NT2/D1 (cell line): ENCODE data around the gene MASP2.
A peak's percentile ranks its signal among the peaks of the same experiment; 100 is the strongest.
"Not testable (repeated sequence)": the region's sequence is repeated elsewhere in the genome, so short reads cannot be mapped to it uniquely, and the experiment has no call there.

Experiments used
- DNase-seq: peaks from one replicate; pipeline ENCODE4 v3.0.0-alpha.2; 2011; ENCODE audit warnings: low read depth, low spot score
- H3K27me3 ChIP-seq: 2 replicates; pipeline ENCODE4 v1.6.0; 2011; ENCODE audit warnings: mild to moderate bottlenecking; ENCODE audit not compliant: insufficient read length, insufficient read depth
- H3K36me3 ChIP-seq: 2 replicates; pipeline ENCODE4 v1.6.1; 2011; ENCODE audit warnings: mild to moderate bottlenecking, low read length, mixed read lengths; ENCODE audit not compliant: insufficient read depth, insufficient read length
- H3K4me1 ChIP-seq: 2 replicates; pipeline ENCODE4 v1.5.1; 2011; ENCODE audit not compliant: insufficient read depth, insufficient read length
- H3K4me3 ChIP-seq: 2 replicates; pipeline ENCODE4 v1.5.1; 2011; ENCODE audit warnings: low read depth; ENCODE audit not compliant: insufficient read length
- H3K9ac ChIP-seq: 2 replicates; pipeline ENCODE4 v1.6.0; 2011; ENCODE audit warnings: low read depth; ENCODE audit not compliant: insufficient read length
- H3K9me3 ChIP-seq: 2 replicates; pipeline ENCODE4 v1.5.1; 2011; ENCODE audit warnings: mild to moderate bottlenecking, low read length; ENCODE audit not compliant: insufficient read depth
- SUZ12 ChIP-seq: IDR thresholded peaks from 2 replicates; pipeline ENCODE4 v1.6.1; 2011; ENCODE audit not compliant: insufficient read length, insufficient read depth; ENCODE audit errors: extremely low read depth
- YY1 ChIP-seq: IDR thresholded peaks from 2 replicates; pipeline ENCODE4 v1.6.1; 2011; ENCODE audit not compliant: insufficient read length, insufficient read depth
- ZNF274 ChIP-seq: IDR thresholded peaks from 2 replicates; pipeline ENCODE4 v1.6.1; 2011; ENCODE audit warnings: mild to moderate bottlenecking, low read depth, low read length

Gene MASP2

DNA sequence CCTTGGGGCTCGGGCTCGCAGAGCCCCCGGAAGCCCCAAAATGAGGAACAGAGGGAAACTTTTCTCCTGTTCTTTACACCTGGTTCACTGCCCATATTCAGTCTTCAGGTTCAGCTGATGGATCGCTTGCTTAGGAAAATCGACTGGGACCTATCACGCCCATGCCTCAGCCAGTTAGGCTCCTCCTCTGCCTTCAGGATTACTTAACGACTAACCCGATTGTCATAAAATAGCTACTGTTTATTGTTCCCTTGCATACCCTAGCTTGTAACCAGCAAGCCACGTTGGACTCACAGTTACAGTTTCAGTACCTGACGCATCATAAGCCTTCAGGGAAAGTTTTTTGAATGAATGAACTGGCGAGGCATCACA is 33.9 kb downstream of the MASP2 start:
- no peak for DNase-seq
- Histone ChIP-seq H3K9ac (peak overlapping the region; percentile 99), H3K4me3 (peak overlapping the region; percentile 95), H3K9me3 (no peaks in the 10 kb centered on the region), H3K27me3 (no peaks in the 10 kb centered on the region), H3K36me3 (peaks cover 45% of the 10 kb centered on the region), H3K4me1 (no peaks in the 10 kb centered on the region)
- no peak for TF ChIP-seq YY1
- TF ChIP-seq ZNF274, result no peak
- no peak for TF ChIP-seq SUZ12

DNA sequence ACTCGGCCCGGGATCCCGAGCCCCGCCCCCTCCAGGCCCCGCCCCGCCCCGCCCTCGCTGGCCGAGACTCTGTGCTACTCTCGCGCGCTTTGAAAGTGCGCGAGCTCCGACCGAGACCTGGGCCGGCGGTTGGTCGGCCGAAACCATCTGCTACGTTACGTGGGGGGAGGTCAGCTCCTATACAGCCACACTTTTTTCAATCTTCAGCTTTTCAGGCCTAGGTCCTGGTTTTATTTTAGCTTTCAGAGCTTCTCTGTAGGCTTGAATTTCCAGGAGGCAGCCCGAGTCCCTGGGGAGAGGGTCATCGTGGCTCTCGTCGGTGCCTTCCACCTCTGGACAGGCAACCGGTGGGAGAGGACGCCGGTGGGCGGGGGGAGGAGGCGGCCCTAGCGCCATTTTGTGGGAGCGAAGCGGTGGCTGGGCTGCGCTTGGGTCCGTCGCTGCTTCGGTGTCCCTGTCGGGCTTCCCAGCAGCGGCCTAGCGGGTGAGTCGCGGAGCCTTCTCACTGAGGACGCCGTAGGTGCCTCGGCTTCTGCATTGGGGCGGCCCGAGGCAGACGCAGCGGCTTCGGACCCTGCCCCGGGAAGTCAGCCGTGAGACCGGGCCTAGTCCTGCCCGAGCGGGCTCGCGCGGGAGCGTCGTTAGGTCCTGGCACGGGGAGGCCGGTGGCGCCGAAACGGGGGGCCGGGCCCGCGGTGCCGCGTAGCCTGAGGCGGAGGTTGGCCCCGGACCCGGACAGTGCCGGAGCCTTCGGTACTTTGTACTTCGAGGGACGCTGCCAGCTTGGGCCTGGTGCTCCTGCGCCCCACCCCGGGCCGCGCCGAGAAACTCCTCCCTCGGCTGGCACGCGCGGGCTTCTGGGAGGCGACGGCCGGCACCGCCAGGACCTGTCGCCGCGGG is 34.5 kb downstream of the MASP2 start, which contains the start of gene TARDBP:
TSS of gene TARDBP (plus strand) at position 395 of the 900 bp plus-strand sequence. CDS start 1,074 bp downstream, outside the sequence.
- Histone ChIP-seq H3K4me1 (no peaks in the 10 kb centered on the region), H3K36me3 (peaks cover 42% of the 10 kb centered on the region), H3K9ac (peak within 1 kb of the TSS; percentile 99), H3K4me3 (peak within 1 kb of the TSS; percentile 95), H3K27me3 (no peaks in the 10 kb centered on the region), H3K9me3 (no peaks in the 10 kb centered on the region)
- TF ChIP-seq SUZ12 (no peak), YY1 (peak; percentile 73)
- DNase-seq, result peak; percentile 73

DNA sequence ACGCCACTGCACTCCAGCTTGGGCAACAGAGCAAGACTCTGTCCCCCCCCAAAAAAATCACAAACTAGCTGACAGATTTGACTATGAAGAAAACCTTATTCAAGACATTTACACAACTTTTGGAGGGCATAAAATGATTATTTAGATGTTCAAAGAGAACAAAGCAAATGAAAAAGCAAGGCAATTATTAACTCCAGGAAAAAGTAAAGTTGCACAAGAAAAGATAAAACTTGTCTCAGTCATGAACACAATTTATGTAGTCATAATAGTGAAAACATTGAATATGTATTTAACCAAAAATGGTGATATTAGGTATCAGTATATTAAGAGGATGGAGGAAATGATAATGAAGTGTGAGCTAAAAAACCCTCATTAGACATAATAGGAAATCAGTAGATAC is 46.5 kb downstream of the MASP2 start:
- Histone ChIP-seq H3K9me3 (peaks cover 12% of the 10 kb centered on the region; the same call in 1 of the 2 replicates), H3K4me1 (no peaks in the 10 kb centered on the region), H3K27me3 (no peaks in the 10 kb centered on the region), H3K4me3 (no peak overlapping the region), H3K36me3 (no peaks in the 10 kb centered on the region), H3K9ac (no peak overlapping the region)
- TF ChIP-seq SUZ12, result no peak
- no peak for TF ChIP-seq YY1
- TF ChIP-seq ZNF274, result no peak
- DNase-seq, result no peak

DNA sequence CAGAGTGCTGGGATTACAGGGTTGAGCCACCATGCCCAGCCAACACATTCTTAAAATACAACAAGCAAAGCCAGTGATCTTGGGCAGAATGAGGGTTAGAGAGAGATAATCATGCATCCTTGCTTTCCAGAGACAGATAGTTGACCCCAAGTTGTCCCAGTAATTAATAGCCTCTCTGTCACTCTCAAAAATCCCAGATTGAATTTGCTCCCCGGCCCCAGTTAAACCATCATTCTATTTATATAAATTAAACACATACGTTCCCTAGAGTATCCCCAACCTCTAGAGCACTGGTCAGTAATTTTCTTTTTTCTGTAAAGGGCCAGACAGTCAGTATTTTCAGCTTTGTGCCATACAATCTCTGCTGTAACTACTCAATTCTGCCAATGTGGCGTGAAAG is 50.9 kb downstream of the MASP2 start:
- TF ChIP-seq SUZ12, result no peak
- TF ChIP-seq YY1, result no peak
- TF ChIP-seq ZNF274, result no peak
- H3K27me3 ChIP-seq, result no peaks in the 10 kb centered on the region
- DNase-seq, result no peak
- H3K36me3 ChIP-seq, result no peaks in the 10 kb centered on the region
- no peaks in the 10 kb centered on the region for H3K4me1 ChIP-seq
- no peak overlapping the region for H3K9ac ChIP-seq
- H3K9me3 ChIP-seq, result peaks cover 12% of the 10 kb centered on the region; the same call in 1 of the 2 replicates
- H3K4me3 ChIP-seq, result no peak overlapping the region

DNA sequence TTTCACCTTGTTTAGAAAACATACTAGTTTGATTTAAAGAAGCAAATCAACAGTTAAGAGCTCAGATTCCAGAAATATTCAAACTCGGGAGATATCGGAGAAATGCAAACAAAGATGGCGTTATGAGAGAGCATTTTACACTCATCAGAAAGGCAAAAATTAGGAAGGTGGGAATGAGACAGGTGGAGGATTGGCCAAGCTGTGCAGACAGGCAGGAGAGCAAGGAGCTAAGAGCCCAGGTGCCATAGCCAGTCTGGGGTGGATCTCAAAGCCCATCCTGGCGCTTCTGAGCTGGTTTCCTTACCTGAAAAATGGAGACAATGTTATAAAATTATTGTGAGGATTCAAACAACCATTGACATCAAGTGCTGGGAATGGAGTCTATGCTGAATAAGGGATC is 54.2 kb downstream of the MASP2 start:
- peaks cover 2% of the 10 kb centered on the region for H3K4me1 ChIP-seq
- H3K9me3 ChIP-seq, result no peaks in the 10 kb centered on the region
- DNase-seq, result no peak
- H3K27me3 ChIP-seq, result no peaks in the 10 kb centered on the region
- no peaks in the 10 kb centered on the region for H3K36me3 ChIP-seq
- H3K9ac ChIP-seq, result no peak overlapping the region
- H3K4me3 ChIP-seq, result no peak overlapping the region
- TF ChIP-seq SUZ12 (no peak), YY1 (no peak), ZNF274 (no peak)

DNA sequence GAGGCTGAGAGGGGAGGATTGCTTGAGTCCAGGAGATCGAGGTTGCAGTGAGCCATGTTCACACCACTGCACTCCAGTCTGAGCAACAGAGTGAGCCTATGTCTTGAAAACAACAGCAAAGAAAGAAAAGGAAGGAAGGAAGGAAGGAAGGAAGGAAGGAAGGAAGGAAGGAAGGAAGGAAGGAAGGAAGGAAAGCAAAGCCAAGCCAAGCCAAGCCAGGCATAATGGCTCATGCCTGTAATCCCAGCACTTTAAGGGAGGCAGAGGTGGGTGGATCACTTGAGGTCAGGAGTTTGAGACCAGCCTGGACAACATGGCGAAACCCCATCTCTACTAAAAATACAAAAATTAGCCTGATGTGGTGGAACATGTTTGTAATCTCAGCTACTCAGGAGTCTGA is 55.0 kb downstream of the MASP2 start:
- H3K9me3 ChIP-seq, DNase-seq, H3K4me3 ChIP-seq: not testable (repeated sequence)

DNA sequence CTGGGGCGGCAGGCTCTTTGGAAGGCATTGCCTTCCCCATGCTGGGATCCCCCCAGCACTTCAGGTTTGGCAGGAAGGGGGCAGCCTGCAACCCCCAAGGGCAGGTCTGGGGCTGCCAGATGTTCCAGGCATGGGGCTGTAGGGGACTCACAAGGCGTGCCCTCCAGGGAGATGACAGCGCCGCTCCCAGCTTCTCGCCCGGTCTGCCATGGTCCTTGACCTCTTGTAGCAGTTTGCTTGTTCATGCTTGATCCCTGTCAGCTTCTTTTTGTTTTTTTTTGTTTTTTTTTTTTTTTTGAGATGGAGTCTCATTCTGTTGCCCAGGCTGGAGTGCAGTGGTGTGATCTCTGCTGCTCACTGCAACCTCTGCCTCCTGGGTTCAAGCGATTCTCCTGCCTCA is 56.2 kb downstream of the MASP2 start:
- H3K9ac ChIP-seq, result no peak overlapping the region
- TF ChIP-seq ZNF274, result no peak
- no peak for TF ChIP-seq YY1
- TF ChIP-seq SUZ12, result no peak
- no peaks in the 10 kb centered on the region for H3K9me3 ChIP-seq
- H3K27me3 ChIP-seq, result no peaks in the 10 kb centered on the region
- H3K4me1 ChIP-seq, result peaks cover 2% of the 10 kb centered on the region
- no peak for DNase-seq
- H3K36me3 ChIP-seq, result no peaks in the 10 kb centered on the region
- no peak overlapping the region for H3K4me3 ChIP-seq

More for the DNA sequence above, 55.0 kb downstream of the MASP2 start:
- H3K27me3 ChIP-seq, H3K36me3 ChIP-seq, H3K9ac ChIP-seq, H3K4me1 ChIP-seq: not testable (repeated sequence)

DNA sequence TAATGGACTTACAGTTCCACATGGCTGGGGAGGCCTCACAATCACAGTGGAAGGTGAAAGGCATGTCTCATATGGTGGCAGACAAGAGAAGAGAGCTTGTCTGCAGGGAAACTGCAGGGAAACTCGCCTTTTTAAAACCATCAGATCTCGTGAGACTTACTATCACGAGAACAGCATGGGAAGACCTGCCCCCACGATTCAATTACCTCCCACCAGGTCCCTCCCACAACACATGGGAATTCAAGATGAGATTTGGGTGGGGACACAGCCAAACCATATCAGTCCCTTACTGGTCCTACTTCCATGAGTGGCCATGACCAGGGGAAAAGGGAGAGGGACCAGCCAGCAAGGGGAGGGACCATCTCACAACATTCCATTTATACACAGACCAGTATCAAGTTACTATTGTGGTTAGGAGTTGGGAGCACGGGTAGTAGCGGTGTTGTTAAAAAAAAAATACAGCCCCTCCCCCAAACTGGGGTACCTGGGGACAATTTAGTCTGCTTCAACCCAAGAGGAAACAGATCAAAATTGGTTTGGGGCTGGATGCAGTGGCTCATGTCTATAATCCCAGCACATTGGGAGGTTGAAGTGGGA is 57.0 kb downstream of the MASP2 start:
- H3K4me3 ChIP-seq, result not testable (repeated sequence)

More for the DNA sequence above, 57.0 kb downstream of the MASP2 start:
- H3K9me3 ChIP-seq, H3K36me3 ChIP-seq, H3K9ac ChIP-seq, H3K27me3 ChIP-seq, DNase-seq, H3K4me1 ChIP-seq: not testable (repeated sequence)
